Measurements from ENCODE around the gene KIAA0513.

- no peak for TF ChIP-seq CTCF (IDR thresholded peaks at IDR 0.05; ENCODE audit: low read length)
- no peak for TF ChIP-seq EZH2 (IDR thresholded peaks at IDR 0.05; ENCODE audit: borderline replicate concordance, low read length)
Observed at GRCh38 chr16:85078226-85078625, 50.6 kb downstream of the KIAA0513 start.

Measured in OCI-LY1 (cell line).